GM04504 (cell line): ENCODE data around the gene SLC16A10.
"Not testable (repeated sequence)": the region's sequence is repeated elsewhere in the genome, so short reads cannot be mapped to it uniquely, and the experiment has no call there.

Source experiments
- DNase-seq: peaks from one replicate; pipeline ENCODE4 v3.0.0-alpha.2; 2012; ENCODE audit warnings: low read depth

SLC16A10 gene

GRCh38 chr6:111132669-111133068, 45.4 kb downstream of the SLC16A10 start:
- DNase-seq: not testable (repeated sequence)

DNA sequence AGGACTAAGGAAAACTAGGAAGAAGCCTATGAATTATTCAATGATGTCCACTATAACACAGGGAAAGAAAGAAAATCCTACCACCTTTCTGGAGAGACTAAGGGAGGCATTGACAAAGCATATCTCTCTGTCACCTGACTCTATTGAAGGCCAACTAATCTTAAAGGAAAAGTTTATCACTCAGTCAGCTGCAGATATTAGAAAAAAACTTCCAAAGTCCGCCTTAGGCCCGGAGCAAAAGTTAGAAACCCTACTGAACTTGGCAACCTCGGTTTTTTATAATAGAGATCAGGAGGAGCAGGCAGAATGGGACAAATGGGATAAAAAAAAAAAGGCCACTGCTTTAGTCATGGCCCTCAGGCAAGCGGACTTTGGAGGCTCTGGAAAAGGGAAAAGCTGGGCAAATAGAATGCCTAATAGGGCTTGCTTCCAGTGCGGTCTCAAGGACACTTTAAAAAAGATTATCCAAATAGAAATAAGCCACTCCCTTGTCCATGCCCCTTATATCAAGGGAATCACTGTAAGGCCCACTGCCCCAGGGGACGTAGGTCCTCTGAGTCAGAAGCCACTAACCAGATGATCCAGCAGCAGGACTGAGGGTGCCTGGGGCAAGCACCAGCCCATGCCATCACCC, 47.0 kb downstream of the SLC16A10 start:
- DNase-seq: not testable (repeated sequence)

GRCh38 chr6:111137489-111138093, 50.3 kb downstream of the SLC16A10 start:
- not testable (repeated sequence) for DNase-seq

- no peak for DNase-seq
These were observed 60.1 kb downstream of the SLC16A10 start for GRCh38 chr6:111147440-111147839.

DNA sequence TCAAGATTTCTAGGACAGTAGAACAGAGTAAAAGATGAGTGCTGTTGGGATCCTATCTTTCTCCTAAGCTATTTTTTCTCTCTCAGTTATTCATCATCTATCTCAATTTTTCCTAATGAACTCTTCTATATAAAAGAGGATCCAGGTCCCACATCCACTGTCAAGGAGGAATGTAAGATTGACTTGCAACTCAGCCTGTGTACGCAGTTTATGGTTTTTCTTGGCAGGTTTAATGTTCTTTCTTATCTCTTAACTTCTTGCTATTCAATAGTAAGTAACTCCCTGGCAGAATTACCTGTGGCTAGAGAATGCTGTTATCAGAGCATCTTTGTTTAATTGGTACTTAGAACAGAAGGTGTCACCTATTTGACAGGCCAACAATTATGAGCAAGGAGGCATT, 60.8 kb downstream of the SLC16A10 start:
- DNase-seq: no peak

- no peak for DNase-seq
These were observed 63.3 kb downstream of the SLC16A10 start for GRCh38 chr6:111150577-111150976.

- no peak for DNase-seq
These were observed 67.7 kb downstream of the SLC16A10 start for GRCh38 chr6:111154981-111155380.

DNA sequence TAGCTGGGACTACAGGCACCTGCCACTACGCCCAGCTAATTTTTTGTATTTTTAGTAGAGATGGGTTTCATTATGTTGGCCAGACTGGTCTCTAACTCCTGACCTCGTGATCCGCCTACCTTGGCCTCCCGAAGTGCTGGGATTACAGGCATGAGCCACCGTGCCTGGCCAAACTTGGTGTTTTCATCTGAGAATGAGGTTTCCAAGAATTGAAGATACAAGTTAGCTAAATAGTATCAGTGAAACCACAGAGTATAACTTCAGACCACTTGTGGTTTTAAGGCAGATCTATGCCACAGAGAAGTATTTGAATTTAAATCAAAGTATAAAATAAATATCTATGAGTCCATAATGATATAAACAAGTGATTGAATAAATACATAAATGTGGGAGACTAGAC, 70.1 kb downstream of the SLC16A10 start:
- DNase-seq: no peak

DNA sequence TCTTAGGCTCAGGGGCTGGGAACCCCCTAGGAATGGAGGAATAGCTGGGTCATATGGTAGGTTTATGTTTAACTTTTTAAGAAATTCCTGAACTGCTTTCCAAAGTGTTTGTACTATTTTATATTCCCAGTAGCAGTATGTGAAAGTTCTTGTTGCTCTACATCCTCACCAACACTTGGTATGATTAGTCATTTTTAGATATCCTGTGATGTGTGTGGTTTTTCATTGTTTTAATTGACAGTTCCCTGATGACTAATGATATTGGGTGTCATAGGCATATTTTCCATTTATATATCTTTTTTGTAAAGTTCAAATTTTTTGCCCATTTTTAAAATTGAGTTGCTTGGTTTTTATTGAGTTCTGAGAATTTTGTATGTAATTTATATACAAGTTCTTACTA, 72.3 kb downstream of the SLC16A10 start:
- no peak for DNase-seq

DNA sequence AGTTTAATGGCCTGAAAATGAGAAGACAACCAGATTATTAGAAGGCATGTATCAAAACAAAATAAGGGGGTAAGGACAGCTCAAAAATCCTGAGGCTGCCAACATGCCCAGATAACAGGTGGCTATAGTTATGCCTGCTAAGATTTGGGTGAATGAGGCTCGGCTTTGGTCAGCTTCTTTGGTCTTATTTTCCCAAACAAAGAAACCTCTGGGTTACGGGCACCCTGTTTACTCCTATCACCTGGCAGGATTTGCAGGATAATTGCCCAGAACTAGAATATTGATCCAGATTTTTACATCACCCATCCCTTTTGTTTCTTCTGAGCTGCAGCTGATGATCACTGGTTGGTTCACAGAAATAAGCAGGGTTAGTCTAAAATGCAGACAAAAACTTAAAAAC, 74.3 kb downstream of the SLC16A10 start:
- DNase-seq: no peak

DNA sequence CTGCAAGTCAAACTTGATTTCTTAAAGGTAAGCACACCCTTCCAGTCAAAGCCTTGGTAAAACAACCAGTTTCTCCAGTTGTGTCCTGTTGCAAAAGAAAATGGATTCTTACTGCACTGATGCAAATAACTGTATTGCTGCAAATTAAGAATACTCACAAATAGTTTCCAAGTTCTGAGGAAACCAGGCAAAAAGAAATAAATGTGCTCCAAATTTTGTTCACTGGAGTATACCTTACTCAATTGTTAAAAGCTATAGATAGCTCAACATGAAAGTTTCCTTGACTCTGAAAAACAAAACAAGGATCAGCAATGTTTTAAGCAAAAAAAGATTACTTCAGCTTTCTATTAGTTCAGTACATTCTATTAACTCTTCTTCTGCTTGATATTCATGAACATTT, 75.2 kb downstream of the SLC16A10 start:
- no peak for DNase-seq

GRCh38 chr6:111171577-111172400, 84.5 kb downstream of the SLC16A10 start:
- no peak for DNase-seq

DNA sequence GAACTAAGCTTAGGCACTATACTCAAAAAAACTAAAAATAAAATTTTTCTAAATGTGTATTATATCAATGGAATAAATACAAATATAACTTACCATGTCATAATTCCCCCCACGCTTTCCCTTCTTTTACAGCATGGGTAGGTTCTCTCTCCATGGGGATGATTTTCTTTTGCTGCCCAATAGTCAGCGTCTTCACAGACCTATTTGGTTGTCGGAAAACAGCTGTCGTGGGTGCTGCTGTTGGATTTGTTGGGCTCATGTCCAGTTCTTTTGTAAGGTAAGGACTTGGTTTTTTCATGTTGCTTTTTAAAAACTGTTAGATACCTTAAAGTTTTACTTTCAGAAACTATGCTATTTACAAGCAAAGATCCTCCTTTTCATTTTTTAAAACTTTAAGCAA, 85.3 kb downstream of the SLC16A10 start:
- DNase-seq: no peak

DNA sequence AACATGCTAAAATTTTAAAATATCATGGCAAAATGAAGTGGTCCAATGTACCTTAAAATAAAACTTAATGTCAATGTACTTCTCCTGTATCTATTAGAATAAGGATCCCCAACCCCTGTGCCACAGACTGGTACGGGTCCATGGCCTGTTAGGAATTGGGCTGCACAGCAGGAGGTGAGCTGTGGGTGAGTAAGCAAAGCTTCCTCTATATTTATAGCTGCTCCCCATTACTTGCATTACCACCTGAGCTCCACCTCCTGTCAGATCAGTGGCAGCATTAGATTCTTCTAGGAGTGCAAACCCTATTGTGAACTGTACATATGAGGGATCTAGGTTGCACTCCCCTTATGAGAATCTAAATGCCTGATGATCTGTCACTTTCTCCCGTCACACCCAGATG, 86.0 kb downstream of the SLC16A10 start:
- no peak for DNase-seq

DNA sequence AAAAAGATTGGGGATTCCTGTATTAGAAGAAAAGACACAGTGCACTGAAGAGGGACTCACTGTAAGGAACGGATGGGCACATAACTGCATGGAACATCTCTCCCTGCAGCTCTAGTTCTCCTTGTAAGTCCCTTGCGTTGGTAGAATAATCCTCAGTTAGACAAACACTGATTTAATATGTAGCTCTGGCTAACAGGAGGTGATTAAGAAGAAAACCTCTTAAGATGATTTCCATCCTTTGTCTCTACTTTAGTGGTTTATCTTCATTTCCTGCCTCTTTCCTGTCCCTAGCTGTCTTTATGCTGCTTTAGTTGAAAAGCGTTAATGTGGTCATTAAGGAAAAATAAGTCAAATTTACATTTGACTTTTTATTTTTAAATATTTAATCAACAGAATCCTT, 86.6 kb downstream of the SLC16A10 start:
- no peak for DNase-seq

GRCh38 chr6:111175109-111175508, 87.8 kb downstream of the SLC16A10 start:
- no peak for DNase-seq

DNA sequence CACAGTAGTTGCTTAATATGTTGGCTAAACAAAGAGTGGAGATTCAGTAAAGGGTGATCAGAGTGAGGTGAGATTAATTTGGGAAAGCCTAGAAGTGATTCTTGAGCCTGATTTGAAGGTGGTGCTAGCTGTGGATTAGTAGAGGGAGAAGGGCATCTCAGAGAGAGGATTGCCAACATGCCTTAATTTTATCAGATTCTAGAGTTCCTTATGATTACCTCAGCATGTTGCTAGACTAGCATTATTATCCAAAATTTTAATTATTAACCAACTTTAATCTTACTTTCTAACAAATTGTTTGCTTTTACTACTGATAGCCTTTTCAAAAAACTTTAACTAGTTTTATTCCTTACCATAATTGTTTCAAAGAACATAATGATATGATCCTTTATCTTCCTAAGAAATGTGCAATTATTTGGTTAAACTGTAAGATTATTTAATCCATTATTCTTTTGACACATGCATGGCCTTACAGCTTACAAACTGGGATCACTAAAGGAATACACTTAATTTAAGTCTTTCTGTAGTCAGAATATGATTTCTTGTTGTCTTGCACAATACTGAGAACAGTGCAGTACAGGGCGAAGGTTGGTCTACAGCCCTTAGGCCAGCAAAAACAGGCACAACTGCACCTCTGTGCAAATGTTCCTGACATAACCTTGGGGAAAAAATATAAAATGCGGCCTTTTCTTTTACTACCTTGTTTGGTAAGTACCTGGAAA, 88.9 kb downstream of the SLC16A10 start:
- DNase-seq: no peak

GRCh38 chr6:111176760-111177099, 89.4 kb downstream of the SLC16A10 start:
- DNase-seq: no peak

GRCh38 chr6:111177131-111177530, 89.8 kb downstream of the SLC16A10 start:
- DNase-seq: no peak

DNA sequence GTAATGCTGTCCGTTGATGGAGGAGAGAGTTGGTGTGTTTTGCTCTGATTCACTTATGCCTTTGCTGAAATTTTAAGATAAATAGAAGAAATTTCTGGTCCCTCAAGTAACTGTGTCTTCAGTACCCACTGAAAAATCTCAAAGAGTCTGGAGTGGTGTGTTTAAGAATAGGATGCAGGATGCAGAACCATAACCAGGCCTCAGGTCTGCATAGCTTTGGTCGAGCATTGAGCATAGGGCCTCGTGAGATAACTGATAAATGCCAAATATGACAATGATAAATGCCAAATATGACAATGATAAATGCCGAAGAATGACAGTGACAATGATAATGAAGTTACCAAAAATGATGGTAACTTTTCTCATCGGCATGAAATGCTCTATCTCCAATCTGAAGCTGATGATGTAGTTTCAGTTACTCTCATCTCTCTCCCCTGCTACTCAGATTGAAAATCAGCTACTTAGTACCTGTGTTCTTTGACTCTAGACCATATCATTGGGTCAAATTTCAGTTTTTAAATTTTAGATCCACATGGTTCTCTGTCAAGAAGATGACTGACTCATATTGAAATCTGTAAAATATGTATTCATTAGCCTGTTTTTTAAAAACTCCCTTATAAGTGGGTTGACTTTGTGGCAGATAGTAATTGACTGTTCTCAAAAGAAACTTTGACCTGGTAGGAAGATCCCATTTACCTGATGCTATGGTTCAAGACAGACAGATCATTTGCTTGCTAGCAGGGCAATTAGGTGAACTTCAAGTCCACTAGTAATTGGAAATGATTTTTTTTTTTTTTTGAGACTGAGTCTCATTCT, 96.6 kb downstream of the SLC16A10 start:
- no peak for DNase-seq

GRCh38 chr6:111184827-111185532, 97.7 kb downstream of the SLC16A10 start:
- no peak for DNase-seq
